ENCODE data around the gene WNT11.

- TF ChIP-seq CTCF (IDR thresholded peaks at IDR 0.05; ENCODE audit: low read depth, low read length, poor library complexity, severe bottlenecking), result no peak
- no peak for TF ChIP-seq EZH2phosphoT487 (IDR thresholded peaks at IDR 0.05; ENCODE audit: borderline replicate concordance, low read length)
Observed at GRCh38 chr11:76251576-76251975, 45.3 kb upstream of the WNT11 start.

Measured in DOHH2 (cell line).